Fibroblast of the conjunctiva (primary cell): ENCODE results near the gene PABPC1L.

Source experiments
- DNase-seq: peaks from one replicate; pipeline ENCODE4 v3.0.0-alpha.2; 2010; ENCODE audit warnings: low read depth

The PABPC1L gene

GRCh38 chr20:44942264-44942973 is 32.6 kb downstream of the PABPC1L start:
- no peak for DNase-seq

- DNase-seq, result no peak
Measured at GRCh38 chr20:44943828-44944227, 34.0 kb downstream of the PABPC1L start.

- no peak for DNase-seq
Measured at GRCh38 chr20:44945261-44945660, 35.4 kb downstream of the PABPC1L start.

- no peak for DNase-seq
Measured at GRCh38 chr20:44946271-44946852, 36.5 kb downstream of the PABPC1L start.

- no peak for DNase-seq
Measured at GRCh38 chr20:44948107-44948506, 38.2 kb downstream of the PABPC1L start.

GRCh38 chr20:44948513-44948912 is 38.7 kb downstream of the PABPC1L start:
- no peak for DNase-seq

GRCh38 chr20:44950368-44950767 is 40.5 kb downstream of the PABPC1L start:
- DNase-seq, result no peak

- DNase-seq, result no peak
Measured at GRCh38 chr20:44952731-44953130, 42.9 kb downstream of the PABPC1L start.

GRCh38 chr20:44954211-44954610 is 44.4 kb downstream of the PABPC1L start:
- no peak for DNase-seq

- no peak for DNase-seq
Measured at GRCh38 chr20:44955270-44955669, 45.4 kb downstream of the PABPC1L start.

GRCh38 chr20:44956410-44956809 is 46.5 kb downstream of the PABPC1L start:
- DNase-seq, result no peak

- no peak for DNase-seq
Measured at GRCh38 chr20:44958276-44958675, 48.4 kb downstream of the PABPC1L start.

GRCh38 chr20:44959082-44959637 is 49.3 kb downstream of the PABPC1L start:
- no peak for DNase-seq

- peak; percentile 20 for DNase-seq
Measured at GRCh38 chr20:44959638-44960102, 49.8 kb downstream of the PABPC1L start.

GRCh38 chr20:44960103-44960852 is 50.4 kb downstream of the PABPC1L start, which contains the start of gene TOMM34:
Gene TOMM34, minus strand, starts transcription at chr20:44960397. Its CDS starts 64 bp downstream, at chr20:44960333.
- DNase-seq, result peak; percentile 79

- no peak for DNase-seq
Measured at GRCh38 chr20:44961011-44961869, 51.4 kb downstream of the PABPC1L start.

- DNase-seq, result no peak
Measured at GRCh38 chr20:44961870-44962267, 52.0 kb downstream of the PABPC1L start.

GRCh38 chr20:44962483-44962882 is 52.6 kb downstream of the PABPC1L start:
- no peak for DNase-seq

GRCh38 chr20:44963325-44964215 is 53.7 kb downstream of the PABPC1L start:
- DNase-seq, result no peak

- DNase-seq, result no peak
Measured at GRCh38 chr20:44965651-44966029, 55.8 kb downstream of the PABPC1L start.
